Amygdala (tissue), 56 donors: ENCODE data around the gene PCSK4.

Experiments
- DNase-seq, 56 donors: peaks; one replicate each; lab custom pipeline; 2025; lab: John Stamatoyannopoulos, UW

Gene PCSK4

DNA sequence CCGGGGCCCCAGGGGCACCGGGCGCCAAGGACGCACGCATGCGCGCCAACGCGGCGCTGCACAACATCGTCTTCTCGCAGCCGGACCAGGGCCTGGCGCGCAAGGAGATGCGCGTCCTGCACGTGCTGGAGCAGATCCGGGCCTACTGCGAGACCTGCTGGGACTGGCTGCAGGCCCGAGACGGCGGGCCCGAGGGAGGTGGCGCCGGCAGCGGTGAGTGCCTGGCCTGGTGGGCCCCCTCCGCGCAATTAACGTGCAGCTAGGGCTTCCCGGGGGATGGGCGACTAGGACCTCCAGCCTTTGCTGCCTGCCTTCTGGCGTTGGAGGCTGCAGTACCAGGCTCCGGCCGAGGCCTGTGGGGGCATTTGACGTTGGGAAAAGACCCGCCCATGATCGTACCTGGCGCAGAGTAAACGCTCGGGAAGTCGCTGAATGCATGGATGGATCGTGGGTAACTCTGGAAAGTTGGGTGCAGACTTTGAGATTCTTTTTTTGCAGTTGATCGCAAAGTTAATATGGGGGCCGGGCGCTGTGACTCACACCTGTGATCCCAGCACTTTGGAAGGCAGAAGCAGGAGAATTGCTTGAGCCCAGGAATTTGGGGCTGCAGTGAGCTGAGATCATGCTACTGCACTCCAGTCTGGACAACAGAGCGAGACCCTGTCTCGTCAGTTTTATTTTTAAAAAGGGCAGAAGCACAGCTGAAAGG, 33.0 kb downstream of the PCSK4 start:
- DNase-seq = no peak

DNA sequence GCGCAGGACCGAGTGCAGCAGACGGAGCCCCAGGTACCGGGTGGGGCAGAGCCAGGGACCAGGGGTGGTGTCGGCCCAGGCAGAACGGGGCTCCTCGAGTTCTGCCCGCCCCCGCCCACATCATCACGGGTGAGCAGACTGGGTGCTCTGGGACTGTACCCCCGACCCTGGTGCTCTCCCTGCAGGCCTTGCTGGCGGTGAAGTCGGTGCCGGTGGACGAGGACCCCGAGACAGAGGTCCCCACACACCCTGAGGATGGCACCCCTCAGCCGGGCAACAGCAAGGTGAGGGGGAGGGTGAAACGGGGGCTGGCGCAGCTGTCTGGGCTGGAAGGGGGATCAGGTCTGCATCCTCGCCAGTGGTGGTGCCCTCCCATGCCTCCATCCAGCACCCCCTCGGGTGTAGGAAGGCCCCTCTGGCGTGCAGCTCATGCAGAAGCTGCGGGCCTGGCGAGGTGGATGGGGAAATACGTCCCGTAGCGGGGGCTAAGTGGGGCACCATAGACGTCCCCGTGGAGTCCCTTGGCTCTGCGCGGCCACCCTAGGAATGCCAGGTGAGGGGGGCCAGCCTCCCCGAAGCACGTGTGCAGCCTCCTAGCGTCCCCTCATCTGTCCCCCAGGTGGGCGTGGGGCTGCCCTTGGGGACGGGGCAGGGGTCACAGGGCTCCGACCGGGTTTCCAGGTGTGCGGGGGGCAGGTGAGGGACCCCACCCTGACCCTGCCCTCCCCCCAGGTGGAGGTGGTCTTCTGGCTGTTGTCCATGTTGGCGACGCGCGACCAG, 33.8 kb downstream of the PCSK4 start:
- DNase-seq = no peak

DNA sequence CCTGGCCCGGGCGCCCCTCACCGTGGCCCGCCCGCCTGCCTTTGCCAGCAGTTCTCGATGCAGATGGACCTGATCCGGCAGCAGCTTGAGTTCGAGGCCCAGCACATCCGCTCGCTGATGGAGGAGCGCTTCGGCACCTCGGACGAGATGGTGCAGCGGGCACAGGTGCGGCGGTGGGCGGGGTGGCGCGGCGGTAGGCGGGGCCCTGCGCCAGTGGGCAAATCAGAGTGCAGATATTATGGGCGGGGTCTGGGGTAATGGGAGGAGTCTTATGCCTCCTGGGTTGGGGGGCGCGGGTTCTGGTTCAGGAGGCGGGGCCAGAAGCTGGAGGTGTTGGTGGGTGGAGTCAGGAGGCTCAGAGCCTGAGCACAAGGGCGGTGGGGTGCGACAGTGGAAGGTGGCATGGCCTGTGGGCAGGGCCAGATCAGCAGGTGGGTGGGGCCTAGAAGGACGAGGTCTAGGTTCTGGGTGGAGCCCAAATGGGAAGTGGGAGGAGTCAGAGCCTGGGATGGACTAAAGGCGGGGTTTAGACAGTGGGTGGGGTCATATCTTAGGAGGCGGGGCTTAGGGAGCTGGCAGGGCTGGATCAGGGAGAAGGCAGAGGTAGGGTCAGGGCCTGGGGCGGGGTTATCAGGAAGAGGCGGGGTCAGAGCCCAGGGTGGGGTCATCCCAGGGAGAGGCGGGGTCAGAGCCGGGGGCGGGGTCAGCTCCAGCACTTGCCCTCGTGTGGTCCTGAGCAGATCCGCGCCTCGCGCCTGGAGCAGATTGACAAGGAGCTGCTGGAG, 34.6 kb downstream of the PCSK4 start:
- peak in 14 of 56 donors; percentile 9 to 85 (median 30) for DNase-seq

DNA sequence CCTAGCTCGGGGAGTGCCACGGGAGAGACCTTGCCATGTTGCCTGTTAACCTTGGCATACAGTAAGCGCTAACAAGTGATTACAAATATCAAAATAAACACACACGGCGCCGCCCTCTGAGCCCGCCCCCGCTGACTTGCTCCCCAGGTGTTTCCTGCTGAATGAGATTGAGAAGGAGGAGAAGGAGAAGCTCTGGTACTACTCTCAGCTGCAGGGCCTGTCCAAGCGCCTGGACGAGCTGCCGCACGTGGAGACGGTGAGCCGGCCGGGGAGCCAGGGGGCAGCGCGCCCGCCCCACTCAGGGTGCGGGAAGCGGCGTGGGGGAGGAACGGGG, 35.2 kb downstream of the PCSK4 start:
- DNase-seq = no peak

DNA sequence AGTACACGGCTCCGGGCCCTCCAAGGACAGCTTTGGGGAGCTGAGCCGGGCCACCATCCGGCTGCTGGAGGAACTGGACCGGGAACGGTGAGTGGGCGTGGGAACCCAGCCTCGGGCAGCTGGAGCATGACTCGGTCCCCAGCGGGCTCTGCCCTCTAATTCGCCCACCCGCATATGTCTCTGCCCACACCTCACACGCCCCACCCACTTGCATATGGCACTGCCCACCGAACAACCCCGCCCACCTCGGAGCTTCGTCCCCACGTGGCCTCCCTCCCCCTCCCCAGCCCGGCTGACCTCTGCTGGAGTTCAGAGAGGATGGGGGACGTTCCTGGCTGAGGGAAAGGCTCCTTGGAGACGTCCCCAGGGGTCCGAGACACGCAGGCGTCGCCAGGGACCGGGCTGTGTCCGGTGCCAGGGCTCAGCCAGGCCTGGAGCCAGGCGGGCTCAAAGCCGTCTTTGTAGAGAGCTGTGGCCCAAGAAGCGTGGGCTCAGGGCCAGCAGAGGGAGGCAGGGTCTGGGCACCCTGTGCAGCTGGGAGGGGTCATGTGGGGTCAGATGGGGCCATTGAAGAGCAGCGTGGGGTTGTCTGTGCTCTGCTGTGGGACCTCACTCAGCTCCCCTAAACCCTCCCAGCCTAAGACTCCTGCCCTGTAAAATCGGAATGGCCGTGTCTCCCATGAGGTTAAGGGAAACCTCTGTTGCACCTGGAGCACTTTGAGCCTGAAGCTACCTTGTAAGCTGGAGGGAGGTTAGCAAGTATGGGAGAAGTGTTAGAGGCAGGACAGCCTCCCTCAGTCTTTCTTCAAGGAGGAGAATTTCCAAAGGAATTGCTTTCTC, 36.4 kb downstream of the PCSK4 start:
- DNase-seq = peak; percentile 58 to 99 (median 93)

DNA sequence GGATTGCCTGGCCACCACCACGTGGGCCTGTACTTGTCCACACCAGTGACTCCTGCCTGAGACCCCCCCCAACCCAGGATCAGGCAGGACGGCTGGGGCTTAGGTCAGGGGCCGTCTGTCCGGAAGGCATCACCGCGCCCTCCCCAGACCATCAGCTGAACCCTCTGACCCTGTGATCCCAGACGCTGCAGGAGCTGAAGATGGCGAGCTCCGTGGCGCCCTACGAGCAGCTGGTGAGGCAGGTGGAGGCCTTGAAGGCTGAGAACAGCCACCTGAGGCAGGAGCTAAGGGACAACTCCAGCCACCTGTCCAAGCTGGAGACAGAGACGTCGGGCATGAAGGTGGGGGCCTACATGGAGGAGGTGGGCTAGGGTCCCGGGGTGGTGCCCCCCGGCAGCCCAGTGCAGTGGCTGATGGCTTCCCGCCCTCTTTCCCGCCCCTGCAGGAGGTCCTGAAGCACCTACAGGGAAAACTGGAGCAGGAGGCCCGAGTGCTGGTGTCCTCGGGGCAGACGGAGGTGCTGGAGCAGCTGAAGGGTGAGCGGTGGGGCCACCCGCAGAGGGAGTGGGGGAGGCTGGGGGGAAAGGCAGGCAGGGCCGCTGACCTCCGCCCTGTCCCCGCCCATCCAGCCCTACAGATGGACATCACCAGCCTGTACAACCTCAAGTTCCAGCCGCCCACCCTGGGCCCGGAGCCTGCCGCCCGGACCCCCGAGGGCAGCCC, 37.2 kb downstream of the PCSK4 start:
- DNase-seq = peak in 4 of 56 donors; percentile 27 to 57 (median 45)

DNA sequence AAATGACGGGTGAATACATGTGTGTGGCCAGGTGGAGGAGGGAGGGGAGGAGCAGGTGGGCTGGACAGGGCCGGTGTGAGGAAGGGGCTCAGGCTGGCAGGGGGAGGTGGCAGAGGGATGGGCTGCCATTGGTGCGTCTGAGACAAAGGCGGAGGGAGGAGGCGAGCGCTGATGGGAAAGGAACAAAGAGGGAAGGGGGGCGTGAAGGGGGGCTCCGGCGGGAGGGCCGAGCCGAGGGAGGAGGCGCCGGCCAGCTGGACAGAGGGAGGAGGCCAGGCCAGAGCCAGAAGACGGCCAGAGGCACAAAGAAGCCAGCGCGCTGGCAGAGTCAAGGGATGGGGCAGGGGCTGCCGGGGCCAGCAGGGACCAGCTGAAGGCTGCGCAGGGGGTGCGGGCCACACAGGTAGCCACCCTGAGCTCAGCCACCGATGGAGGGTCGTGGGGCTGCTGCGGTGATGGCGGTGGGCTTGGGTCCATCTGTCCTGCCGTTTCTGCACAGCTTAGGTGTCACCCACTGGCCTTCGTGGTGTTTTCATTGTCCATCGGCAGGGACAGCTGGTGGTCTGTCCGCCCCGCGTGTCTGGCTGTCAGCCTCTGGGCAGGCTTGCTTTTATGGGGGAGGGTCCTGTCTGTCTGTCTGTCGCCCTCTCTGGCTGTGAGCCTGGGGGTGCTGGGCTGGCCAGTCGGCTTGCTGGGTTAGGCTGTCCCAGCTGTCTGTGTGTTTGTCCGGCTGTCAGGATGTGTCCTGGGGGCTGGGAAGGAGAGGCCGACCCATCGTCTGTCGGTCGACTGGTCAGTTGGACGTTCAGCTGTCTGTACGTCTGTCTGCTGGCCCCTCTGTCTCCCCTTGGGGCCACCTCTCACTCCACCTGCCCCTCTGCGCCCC, 38.0 kb downstream of the PCSK4 start:
- DNase-seq = peak in 53 of 56 donors; percentile 22 to 88 (median 69)

DNA sequence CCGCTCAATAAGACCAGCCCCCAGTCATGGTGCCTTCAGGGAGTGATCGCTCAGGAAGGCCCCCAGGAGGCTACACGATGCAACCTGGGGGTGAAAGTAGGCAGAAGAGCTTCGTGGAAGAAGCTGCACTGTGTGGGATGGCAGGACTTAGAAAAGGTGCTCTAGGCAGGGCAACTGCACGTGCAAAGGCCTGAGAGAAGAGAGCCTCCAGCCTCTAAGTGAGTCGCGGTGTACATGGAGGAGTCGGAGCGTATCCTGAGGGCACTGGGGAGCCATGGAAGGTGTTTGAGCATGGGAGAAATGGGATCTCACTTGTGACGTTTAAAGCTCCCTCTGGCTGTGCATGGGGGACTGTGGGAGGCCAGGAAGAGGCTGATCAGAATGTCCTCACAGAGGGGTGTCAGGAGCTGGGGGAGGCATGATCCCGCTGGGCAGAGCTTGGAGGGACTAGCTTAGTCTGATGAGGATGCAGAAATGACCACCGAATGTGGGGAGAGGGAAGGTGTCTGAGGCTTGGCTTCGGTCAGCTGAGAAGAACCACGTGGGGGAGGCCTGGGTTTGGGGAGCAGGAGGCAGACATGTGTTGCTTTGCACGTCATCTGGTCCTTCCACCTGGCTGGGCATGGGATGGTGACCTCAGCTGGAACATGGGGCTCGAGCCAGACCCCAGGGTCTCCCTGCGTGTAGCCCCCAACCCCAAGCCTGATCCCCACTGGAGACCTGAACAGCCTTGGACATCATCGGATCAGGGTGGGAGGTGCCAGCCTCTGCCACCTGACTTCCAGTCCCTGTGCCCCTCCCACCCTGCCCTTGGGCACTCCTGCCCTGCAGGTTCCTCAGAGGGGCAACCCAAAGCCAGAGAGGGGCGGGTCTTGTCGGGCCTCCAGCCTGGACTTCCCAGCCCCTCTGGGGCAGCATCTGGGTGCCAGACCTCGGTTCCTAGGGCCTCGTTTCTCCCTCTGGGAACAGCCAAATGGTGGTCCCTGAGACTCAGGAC, 39.1 kb downstream of the PCSK4 start:
- DNase-seq = peak in 31 of 56 donors; percentile 19 to 77 (median 50)

DNA sequence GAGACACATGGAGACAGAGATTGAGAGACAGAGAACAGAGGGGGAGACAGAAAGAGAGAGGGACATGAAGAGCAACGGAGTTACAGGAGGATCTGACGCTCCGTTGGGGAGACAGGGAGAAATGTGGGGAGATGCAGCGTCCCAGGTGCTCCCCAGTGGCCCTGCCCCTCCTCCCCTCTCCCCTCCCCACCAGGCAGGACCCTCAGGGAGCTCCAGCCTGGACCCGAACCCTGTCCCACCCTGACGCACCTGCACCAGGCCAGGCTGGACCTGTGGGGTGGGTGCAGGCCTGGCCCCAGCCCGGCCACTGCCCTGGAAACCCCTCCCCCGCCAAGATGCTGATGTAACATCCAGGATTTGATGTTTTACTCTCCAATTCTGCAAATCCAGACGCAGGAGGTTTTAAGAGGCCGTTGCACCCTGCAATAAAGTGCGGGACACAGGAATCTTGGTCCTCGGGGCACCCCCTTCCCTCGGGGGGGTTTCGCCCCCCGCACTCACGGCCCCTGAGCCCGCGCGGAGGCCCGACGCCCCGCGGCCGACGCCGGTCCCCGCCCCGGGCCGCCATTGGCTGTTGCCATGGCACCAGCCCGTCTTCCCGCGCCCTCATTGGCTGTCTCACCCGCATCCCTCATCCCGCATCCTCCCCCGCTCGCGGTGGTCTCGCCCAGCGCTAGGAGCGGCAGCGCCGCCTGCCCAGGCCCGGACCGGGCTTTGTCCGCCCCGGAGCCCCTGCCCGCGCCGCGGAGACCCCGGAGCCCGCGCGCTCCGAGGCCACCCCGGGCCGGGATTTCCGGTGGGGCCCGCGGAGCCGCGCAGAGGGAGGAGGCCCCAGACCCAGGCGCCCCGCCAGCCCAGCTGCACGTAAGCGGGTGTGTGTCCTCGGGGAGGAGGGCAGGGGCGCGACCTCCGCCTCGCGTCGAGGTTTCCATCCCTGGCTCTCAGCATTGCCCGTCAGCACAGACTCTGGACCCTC, 40.4 kb downstream of the PCSK4 start, which contains the start of gene APC2:
TSS of gene APC2 (plus strand) at position 655 of the 976 bp plus-strand sequence. CDS start 2,881 bp downstream, outside the sequence.
- DNase-seq = peak in 55 of 56 donors; percentile 39 to 91 (median 80)

DNA sequence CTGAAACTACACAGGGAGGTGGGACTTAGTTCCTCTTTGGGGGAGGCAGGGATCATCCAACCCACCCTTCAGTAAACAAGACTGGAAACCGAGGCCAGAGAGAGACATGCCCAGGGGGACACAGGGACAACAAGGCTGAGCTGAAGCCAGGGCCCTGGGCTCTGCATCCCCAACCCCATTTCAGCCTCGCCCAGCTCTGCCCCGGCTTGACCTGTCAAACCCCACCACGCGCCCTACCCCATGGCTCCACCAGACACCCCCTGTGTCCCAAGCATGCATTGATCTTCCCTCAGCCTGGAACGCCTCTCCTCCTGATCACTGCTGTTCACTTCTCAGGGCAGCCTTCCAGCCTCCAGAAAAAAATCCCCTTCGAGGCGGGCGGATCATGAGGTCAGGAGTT, 42.2 kb downstream of the PCSK4 start:
- no peak for DNase-seq

DNA sequence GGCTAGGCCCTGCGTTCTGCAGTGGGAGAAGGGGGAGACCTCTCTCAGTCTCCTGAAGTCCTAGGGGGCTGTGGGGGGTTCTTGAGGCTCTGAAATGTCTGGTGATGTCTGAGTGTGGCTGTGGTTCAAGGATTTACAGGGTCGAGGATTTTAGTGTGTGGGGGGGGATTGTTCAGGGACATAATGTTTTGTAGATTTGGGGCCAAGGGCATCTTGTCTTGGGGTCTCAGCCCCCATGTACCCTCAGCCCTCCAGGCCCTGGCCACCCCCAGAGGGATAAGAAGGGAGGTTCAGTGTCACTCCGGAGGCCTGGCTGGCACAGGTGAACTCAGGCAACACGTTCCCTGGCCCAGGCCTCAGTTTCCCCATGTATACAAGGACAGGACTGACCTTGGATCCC, 42.6 kb downstream of the PCSK4 start:
- DNase-seq = no peak

DNA sequence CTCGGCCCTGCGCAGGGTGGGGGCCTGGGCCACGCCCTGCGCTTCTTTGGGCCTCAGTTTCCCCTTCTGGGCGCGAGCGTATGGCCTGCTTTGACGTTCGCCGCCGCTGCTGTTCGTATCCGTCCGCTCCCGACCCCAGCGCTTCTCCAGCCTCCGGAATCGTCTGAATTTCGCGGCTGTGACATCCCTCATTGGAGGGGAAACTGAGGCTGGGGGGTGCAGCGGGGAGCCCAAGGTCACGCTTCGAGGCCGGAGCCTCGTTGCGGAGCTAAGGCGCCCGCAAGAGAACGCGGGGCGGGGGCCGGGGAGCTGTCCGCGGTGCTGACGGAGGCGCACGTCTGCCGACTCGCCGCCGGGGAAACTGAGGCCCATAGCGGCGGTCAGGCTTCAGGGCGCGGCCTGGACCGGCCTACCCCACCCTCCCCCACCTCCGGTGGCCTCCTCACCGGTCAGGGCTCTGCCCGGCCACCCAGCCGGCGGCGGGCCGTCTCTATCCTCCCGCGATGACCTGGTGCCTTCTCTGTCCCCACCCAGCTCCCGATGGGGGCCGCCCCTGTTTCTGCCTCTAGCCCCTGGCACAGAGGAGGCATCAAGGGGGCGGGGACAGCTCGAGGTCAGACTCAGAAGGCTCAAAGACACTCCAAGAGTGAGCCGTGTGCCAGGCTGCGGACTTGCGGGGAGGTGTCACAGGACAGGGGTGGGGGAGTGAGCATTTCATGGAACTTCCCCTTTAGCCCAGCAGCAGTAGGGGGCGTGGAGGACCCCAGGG, 43.3 kb downstream of the PCSK4 start:
- DNase-seq = peak in 7 of 56 donors; percentile 14 to 49 (median 31)

DNA sequence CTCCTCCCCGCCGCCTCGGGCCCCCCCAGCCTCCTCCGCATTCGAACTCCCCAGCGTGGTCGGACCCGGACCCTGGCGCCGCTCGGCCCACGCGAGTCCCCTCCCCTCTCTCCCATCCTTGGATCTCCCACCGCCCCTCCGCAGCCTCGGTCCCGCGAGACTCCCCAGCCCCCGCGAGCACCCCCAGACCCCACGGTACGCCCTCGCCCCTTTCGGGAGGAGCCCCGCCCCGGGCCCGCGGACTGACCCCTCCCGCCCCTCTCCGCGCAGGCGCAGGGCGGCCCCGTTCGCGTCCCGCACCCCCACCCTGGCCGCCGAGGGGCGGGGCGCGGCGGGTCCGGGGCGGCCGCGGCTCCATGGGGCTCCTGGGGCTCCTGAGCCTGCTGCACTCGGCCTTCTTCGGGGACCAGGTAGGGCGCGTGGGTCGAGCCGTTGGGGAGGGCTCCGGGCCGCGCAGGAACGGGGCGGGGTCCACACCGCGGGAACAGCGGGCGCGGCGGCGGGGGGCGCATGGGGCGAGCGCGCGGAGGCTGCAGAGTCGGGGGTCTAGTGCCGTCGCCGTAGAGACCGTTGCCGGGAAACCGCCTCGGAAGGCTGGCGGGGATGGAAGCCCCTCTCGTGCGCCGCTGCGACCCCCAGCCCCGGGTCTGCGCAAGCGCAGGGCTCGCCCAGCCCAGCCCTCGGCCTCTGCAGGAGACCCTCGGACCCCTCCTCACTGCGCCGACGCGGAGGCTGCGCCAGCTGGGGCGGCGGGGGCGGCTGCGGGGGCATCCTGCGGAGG, 44.0 kb downstream of the PCSK4 start:
- peak in 33 of 56 donors; percentile 8 to 70 (median 46) for DNase-seq
